ENCODE data around the gene NT5DC4.

NT5DC4 gene

DNA sequence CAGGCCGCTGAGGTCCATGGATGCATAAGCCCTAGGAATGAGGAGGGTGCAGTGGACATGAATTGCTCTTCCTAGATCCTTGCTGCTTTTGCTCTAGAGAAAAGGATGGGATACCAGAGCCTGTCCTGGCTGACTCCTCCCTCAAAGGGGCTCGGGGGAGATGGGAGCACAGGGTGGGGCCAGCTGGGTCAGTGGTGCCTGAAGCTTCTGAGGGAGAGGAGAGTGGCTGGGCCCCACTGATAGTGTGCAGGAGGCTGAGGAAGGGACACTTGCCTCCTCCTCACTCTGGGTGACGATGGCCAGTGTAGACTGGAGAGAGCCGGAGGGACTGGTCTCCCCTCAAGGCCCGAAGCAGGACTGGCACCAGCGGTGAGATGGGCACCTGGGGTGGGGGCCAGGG lies at the start of gene NT5DC4:
Gene NT5DC4, plus strand, starts transcription at position 236 of the 400 bp plus-strand sequence. Its CDS starts 60 bp downstream, at position 296.
- no peak for DNase-seq (ENCODE audit: low read depth)

GRCh38 chr2:112671801-112672200 lies 49.0 kb upstream of the NT5DC4 start:
- no peak for DNase-seq (ENCODE audit: low read depth)

- DNase-seq (ENCODE audit: low read depth) = no peak
Measured at GRCh38 chr2:112673008-112673407, 47.8 kb upstream of the NT5DC4 start.

GRCh38 chr2:112674229-112674628 lies 46.6 kb upstream of the NT5DC4 start:
- no peak for DNase-seq (ENCODE audit: low read depth)

- DNase-seq (ENCODE audit: low read depth) = no peak
Measured at GRCh38 chr2:112679484-112679883, 41.3 kb upstream of the NT5DC4 start.

DNA sequence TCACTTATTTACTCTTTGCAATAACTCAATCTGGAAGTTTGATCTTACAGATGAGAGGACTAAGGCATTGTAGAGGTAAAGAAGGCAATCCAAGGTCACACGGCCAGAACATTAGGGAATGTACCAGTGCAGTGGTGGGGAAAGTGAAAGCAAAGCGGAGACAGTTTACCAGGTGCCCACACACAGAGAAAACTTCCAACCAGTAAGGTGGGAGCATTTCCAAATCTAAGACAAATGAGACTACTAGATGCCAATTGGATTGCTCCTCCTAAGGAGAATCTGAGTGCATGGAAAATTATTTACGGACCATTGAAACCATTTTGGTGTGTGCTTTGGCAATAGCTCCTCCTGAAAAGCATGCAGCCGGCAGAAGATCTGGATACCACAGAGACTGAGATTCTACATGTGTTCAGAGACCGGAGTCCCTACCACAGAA lies 40.1 kb upstream of the NT5DC4 start:
- DNase-seq (ENCODE audit: low read depth) = no peak

DNA sequence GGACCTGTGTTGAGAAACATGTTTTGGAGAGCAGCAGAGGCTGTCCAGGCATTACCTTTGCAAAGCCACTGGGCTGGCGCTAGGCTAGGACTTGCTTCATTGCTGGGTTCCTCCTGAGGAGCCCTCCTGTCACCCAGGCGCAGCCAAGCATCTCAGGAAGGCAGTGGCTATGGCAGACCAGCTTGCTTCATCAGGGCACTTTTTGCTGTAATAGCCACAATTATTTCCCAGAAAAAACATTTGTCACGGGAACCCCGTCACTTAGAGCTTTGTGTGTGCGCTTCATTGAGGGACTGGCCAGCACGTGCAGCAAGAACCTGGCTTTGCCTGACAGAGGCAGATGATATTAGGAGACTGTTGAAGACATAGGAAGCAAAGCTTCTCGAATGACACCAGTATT lies 38.7 kb upstream of the NT5DC4 start:
- DNase-seq (ENCODE audit: low read depth) = no peak

- no peak for DNase-seq (ENCODE audit: low read depth)
Measured at GRCh38 chr2:112683550-112684414, 37.0 kb upstream of the NT5DC4 start.

- DNase-seq (ENCODE audit: low read depth) = no peak
Measured at GRCh38 chr2:112684415-112684775, 36.4 kb upstream of the NT5DC4 start.

- no peak for DNase-seq (ENCODE audit: low read depth)
Measured at GRCh38 chr2:112685271-112685884, 35.4 kb upstream of the NT5DC4 start.

GRCh38 chr2:112686348-112687217 lies 34.2 kb upstream of the NT5DC4 start:
- no peak for DNase-seq (ENCODE audit: low read depth)

DNA sequence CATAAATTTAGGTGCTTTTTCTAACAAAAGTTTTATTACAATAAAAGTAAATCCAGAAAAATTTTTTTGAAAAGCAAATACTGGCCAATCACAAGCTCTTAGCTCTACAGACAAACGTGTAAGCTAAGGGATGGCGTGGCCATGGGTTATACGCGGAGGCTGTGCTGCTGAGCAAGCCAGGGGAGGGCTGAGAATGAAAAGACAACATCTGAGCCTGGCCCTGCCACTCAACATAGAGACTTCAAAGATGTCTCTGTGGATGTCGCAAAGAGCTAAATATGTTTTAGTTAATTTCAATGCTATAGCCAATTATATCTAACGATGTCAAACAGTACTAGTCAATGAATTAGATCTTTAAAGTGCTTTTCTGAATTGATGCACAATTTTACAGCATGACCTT lies 33.3 kb upstream of the NT5DC4 start:
- DNase-seq (ENCODE audit: low read depth) = no peak

DNA sequence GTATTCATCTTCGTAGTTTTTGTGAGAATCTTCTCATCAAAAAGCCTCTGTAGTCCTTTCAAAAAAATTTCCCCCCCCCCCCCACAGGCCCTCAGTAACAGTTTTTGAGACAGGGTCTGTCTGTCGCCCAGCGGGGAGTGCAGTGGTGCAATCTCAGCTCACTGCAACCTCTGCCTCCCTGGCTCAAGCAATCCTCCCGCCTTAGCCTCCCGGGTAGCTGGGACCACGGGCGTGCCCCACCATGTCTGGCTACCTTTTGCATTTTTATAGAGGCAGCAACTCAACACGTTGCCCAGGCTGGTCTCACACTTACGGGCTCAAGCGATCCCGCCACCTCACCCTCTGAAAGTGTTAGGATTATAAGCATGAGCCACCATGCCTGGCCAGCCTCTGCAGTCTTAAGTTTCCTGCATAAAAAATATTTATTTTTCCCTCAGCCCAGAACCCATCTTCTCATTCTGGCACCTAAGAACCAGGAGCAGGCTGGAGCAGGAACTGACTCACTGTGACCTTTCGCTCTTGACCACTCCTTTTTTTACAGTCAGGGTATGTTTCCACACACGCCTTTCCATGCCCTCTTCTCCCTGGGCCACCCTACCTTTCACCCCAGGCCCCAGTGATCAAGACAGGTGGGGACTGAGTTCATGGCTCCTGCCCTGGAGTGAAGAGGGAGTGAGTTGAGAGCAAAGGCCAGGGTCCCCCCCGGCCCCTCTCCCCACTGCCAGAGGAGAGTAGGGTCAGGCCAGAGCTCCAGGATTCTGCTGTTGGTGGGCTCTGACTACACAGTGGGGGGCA lies 32.5 kb upstream of the NT5DC4 start:
- no peak for DNase-seq (ENCODE audit: low read depth)

- no peak for DNase-seq (ENCODE audit: low read depth)
Measured at GRCh38 chr2:112690853-112691401, 29.9 kb upstream of the NT5DC4 start.

DNA sequence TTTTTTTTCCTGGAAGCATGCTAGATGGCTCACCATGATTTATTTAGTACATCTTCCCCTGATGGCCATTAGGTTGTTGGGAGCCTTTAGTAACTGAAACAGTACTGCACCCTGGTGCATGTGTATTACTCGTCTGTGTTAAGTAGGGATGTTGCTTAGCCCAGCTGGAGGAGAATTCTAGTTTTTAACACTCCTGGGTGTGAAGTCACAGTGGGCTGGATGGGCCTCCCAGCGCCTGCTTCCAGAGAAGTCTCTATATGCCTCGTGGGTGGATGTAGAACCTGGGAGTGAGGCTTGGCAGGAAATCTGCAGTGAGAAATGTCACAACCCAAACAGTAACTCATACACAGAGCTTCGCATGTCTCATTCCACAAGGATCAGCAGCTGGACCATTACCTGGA lies 28.9 kb upstream of the NT5DC4 start:
- no peak for DNase-seq (ENCODE audit: low read depth)

GRCh38 chr2:112692495-112692911 lies 28.3 kb upstream of the NT5DC4 start:
- no peak for DNase-seq (ENCODE audit: low read depth)

DNA sequence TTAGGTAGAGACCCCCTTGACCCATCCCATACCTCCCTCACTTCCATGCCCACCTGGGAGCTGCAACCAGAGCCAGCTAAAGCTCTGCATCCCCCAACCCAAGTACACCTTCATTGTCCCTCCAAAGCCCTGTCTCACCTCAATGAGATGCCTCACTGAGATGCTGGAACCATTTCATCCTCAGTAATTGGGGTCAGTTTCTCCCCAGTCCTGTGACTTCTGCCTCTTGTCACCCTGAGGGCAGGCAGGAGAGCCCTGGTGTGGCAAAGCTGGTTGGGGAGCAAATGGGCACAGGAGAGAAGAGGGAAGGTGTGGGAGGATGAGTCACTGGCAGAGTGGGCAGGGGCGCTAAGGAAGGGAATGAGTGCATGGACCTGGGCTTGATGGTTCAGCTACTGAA lies 27.9 kb upstream of the NT5DC4 start:
- no peak for DNase-seq (ENCODE audit: low read depth)

DNA sequence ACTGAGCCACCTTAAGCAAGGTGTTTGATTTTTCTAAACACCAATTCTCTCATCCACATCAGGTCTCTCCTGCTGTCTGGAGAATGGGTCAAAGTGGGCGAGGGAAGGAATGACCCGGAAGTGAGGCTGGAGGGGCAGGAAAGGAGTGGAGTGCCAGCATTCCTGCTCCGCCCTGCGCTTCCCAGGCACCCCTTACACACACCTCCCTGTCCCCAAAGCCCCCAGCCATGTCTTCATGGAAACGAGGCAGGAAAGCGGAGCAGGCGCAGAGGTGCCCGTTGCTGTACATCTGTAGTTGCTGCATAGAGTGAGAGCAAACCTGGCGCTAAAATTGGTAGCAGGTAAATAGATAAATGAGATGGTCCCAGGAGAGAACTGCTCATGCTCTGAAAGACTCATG lies 27.2 kb upstream of the NT5DC4 start:
- no peak for DNase-seq (ENCODE audit: low read depth)

DNA sequence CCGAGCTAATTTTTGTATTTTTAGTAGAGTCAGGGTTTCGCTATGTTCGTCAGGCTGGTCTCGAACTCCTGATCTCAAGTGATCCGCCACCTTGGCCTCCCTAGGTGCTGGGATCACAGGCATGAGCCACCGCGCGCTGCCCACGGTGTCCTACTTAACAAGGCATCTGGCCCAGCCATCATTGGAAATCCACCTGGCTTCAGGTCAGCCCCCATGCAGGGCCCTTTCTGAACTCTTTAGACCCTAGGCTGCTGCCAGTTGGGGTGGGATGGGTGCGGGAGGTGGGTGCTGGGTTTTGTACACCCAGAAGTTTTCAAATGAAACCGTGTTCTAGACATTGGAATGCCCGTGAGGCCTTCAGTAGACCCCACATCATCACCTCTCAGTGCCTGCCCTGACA lies 26.6 kb upstream of the NT5DC4 start:
- DNase-seq (ENCODE audit: low read depth) = no peak

DNA sequence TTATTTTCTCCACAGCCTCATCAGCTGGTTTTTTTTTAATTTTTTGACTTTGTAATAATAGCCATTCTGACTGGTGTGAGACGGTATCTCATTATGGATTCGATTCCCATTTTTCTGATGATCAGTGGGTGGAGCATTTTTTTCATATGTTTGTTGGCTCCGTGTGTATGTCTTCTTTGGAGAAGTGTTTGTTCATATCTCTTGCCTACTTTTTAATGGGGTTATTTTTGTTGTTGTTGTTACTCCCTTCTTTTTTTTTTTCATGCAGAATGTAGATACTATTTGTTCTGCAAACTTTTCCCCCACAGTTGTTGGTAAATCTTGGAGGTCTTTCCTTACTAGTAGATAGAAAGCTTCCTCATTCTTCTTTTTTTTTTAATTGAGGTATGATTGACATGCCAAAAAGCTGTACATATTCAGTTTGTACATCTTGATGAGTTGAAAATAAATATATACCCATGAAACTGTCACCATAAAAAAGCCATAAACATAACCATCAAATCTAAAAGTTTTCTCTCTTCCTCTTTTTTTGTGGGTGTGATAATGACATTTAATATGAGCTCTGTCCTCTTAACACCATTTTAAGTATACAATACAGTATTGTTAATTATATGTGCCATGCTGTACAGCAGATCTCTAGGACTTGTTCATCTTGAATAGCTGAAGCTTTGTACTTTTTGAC lies 21.8 kb upstream of the NT5DC4 start:
- no peak for DNase-seq (ENCODE audit: low read depth)
